HG03571 (cell line): ENCODE measurements around the gene TNRC6C.

Experiments used
- ATAC-seq: cut with Tn5 transposase; IDR thresholded peaks from one replicate; pipeline ENCODE4 v1.9.1; 2021; ENCODE audit not compliant: unreplicated experiment

Gene TNRC6C

GRCh38 chr17:78006338-78006737 lies 47.8 kb downstream of the TNRC6C start:
- no peak for ATAC-seq

- no peak for ATAC-seq
Observed at GRCh38 chr17:78007647-78008046, 49.1 kb downstream of the TNRC6C start.

- ATAC-seq, result no peak
Observed at GRCh38 chr17:78010759-78011158, 52.3 kb downstream of the TNRC6C start.

GRCh38 chr17:78012428-78012827 lies 53.9 kb downstream of the TNRC6C start:
- no peak for ATAC-seq

GRCh38 chr17:78013683-78014467 lies 55.4 kb downstream of the TNRC6C start:
- ATAC-seq, result no peak

GRCh38 chr17:78014646-78015045 lies 56.1 kb downstream of the TNRC6C start:
- ATAC-seq, result no peak

GRCh38 chr17:78016852-78017251 lies 58.3 kb downstream of the TNRC6C start:
- ATAC-seq, result no peak

GRCh38 chr17:78019367-78019975 lies 61.0 kb downstream of the TNRC6C start:
- ATAC-seq, result no peak

- no peak for ATAC-seq
Observed at GRCh38 chr17:78019976-78020716, 61.6 kb downstream of the TNRC6C start.

- ATAC-seq, result no peak
Observed at GRCh38 chr17:78020717-78021108, 62.2 kb downstream of the TNRC6C start.

GRCh38 chr17:78022425-78022824 lies 63.9 kb downstream of the TNRC6C start:
- no peak for ATAC-seq

- no peak for ATAC-seq
Observed at GRCh38 chr17:78023042-78023441, 64.5 kb downstream of the TNRC6C start.

GRCh38 chr17:78026381-78026780 lies 67.9 kb downstream of the TNRC6C start:
- no peak for ATAC-seq

- no peak for ATAC-seq
Observed at GRCh38 chr17:78027121-78027520, 68.6 kb downstream of the TNRC6C start.

- no peak for ATAC-seq
Observed at GRCh38 chr17:78029697-78030096, 71.2 kb downstream of the TNRC6C start.

- ATAC-seq, result no peak
Observed at GRCh38 chr17:78031435-78031834, 72.9 kb downstream of the TNRC6C start.

- no peak for ATAC-seq
Observed at GRCh38 chr17:78032166-78032565, 73.7 kb downstream of the TNRC6C start.

- no peak for ATAC-seq
Observed at GRCh38 chr17:78034429-78035091, 76.1 kb downstream of the TNRC6C start.

GRCh38 chr17:78037280-78037679 lies 78.8 kb downstream of the TNRC6C start:
- no peak for ATAC-seq

- no peak for ATAC-seq
Observed at GRCh38 chr17:78038748-78039288, 80.3 kb downstream of the TNRC6C start.

- no peak for ATAC-seq
Observed at GRCh38 chr17:78039581-78039980, 81.1 kb downstream of the TNRC6C start.
